Immature natural killer cell (primary cell): Measurements from ENCODE around the gene SH3GL3. TPM values are rescaled to one million over a fixed set of nuclear protein-coding genes. Genes with fewer than 3 reads are reported as not detected.

ENCODE experiments used
- DNase-seq, 3 donors: peaks; one replicate each; pipeline ENCODE4 v3.0.0; 2022; ENCODE audit warnings: mixed read lengths in 1 of 3
- H3K27ac Mint-ChIP-seq, 6 donors: one replicate each; pipeline ENCODE4 v1.8.0; 2020; ENCODE audit warnings: mixed read lengths in 6 of 6, mild to moderate bottlenecking in 5 of 6, inconsistent platforms in 4 of 6, moderate library complexity in 3 of 6
- H3K27me3 Mint-ChIP-seq, 3 donors: one replicate each; pipeline ENCODE4 v1.8.0; 2020 to 2021; ENCODE audit warnings: low read depth in 3 of 3, mild to moderate bottlenecking in 3 of 3, mixed read lengths in 3 of 3, moderate library complexity in 3 of 3, inconsistent platforms in 1 of 3
- H3K36me3 Mint-ChIP-seq, 3 donors: one replicate each; pipeline ENCODE4 v1.8.0; 2020; ENCODE audit warnings: mixed read lengths in 3 of 3, inconsistent platforms in 2 of 3, mild to moderate bottlenecking in 2 of 3
- H3K4me1 Mint-ChIP-seq, 2 donors: one replicate each; pipeline ENCODE4 v1.8.0; 2020; ENCODE audit warnings: inconsistent platforms in 2 of 2, mild to moderate bottlenecking in 2 of 2, mixed read lengths in 2 of 2, moderate library complexity in 1 of 2
- H3K4me3 Mint-ChIP-seq, 5 donors: one replicate each; pipeline ENCODE4 v1.8.0; 2020; ENCODE audit warnings: mild to moderate bottlenecking in 5 of 5, mixed read lengths in 5 of 5, inconsistent platforms in 3 of 5, moderate library complexity in 3 of 5
- H3K9me3 Mint-ChIP-seq, 6 donors: one replicate each; pipeline ENCODE4 v1.8.0; 2020; ENCODE audit warnings: mild to moderate bottlenecking in 6 of 6, mixed read lengths in 6 of 6, inconsistent platforms in 4 of 6, moderate library complexity in 3 of 6
- polyA plus RNA-seq, 3 donors: library from polyadenylated mRNA; unstranded; fragments of 300-500 nt; fragmentation: Illumina TruSeq; gene quantifications; one replicate each; pipeline ENCODE4 v1.2.3, GENCODE V29; 2021

The SH3GL3 gene, protein sequence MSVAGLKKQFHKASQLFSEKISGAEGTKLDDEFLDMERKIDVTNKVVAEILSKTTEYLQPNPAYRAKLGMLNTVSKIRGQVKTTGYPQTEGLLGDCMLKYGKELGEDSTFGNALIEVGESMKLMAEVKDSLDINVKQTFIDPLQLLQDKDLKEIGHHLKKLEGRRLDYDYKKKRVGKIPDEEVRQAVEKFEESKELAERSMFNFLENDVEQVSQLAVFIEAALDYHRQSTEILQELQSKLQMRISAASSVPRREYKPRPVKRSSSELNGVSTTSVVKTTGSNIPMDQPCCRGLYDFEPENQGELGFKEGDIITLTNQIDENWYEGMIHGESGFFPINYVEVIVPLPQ
- polyA plus RNA-seq: not detected

DNA sequence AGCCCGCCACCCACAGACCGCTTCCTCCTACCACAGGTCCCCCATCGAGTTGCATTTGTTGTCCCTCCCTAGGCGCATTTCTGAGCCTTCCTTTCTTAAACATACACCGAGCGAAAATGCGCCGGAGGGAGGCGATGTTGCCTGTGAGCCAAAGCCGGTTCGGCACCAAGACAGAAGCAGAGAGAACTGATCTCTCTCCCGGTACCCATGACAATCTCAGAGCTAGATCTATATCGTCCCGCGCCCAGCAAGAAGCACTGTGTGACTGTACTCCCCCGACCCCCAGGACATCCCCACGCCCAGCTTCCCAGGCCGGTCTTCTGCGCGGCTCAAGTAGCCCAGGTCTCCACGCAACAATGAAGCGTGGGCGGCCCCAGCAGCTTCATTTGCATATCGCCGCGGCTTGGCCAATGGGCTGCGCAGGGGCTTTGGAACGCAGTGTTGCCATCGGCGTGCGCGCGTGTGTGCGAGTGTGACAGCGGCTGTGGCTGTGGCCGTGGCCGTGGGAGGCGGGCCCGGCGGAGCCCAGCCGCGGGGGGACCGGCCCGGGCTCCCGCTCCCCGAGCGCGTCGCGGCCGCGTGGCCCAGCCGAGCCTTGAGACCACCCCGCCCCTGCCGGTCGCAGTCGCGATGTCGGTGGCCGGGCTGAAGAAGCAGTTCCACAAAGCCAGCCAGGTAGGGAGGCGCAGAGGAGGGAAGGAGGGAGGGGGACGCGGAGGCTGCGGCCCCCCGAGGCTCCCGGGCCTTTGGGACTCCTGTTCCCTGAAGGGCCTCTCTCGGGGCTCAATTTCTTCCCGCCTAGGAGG lies at the start of gene SH3GL3:
Gene SH3GL3 (plus strand): TSS at position 438 of the 806 bp plus-strand sequence. CDS start 193 bp downstream, at position 631.
- no peaks in the 10 kb centered on the region for H3K36me3 Mint-ChIP-seq
- no peaks in the 10 kb centered on the region for H3K9me3 Mint-ChIP-seq
- H3K27me3 Mint-ChIP-seq: peaks cover 13 to 20% (median 17%) of the 10 kb centered on the region in 3 donors
- H3K4me1 Mint-ChIP-seq: peaks cover 6 to 13% of the 10 kb centered on the region in 2 donors
- DNase-seq: peak; percentile 16 to 33 (median 28)
- peak within 1 kb of the TSS in 4 of 6 donors; percentile 36 to 69 (median 56) for H3K27ac Mint-ChIP-seq
- H3K4me3 Mint-ChIP-seq: peak within 1 kb of the TSS; percentile 72 to 85 (median 77)

DNA sequence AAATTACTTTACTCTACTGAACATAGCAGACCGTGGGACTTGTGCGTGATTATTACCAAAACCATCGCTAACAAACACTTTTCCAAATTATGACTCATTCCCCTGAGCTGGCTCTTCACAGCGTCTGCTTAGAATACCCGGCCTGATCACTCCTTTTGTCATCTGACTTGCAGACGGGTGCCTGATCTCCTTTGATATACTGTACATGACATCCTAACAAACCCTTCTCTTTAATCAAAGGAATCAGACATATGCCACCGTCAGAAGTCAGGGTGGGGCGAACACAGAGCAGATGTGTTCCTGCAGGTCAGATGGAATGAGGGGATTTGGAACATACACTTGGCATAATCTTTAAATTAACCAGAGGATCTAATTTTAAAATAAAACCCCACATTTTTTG lies 48.5 kb upstream of the SH3GL3 start:
- Mint-ChIP-seq H3K27me3 (peaks cover 0 to 8% (median 2%) of the 10 kb centered on the region in 3 donors), H3K27ac (no peak overlapping the region), H3K36me3 (no peaks in the 10 kb centered on the region), H3K4me3 (no peak overlapping the region), H3K9me3 (peaks cover 0 to 3% (median 0%) of the 10 kb centered on the region in 6 donors), H3K4me1 (no peaks in the 10 kb centered on the region)
- no peak for DNase-seq

GRCh38 chr15:83404121-83404520 lies 43.0 kb upstream of the SH3GL3 start:
- peaks cover 0 to 5% (median 0%) of the 10 kb centered on the region in 3 donors for H3K27me3 Mint-ChIP-seq
- H3K9me3 Mint-ChIP-seq: peaks cover 0 to 1% (median 0%) of the 10 kb centered on the region in 6 donors
- H3K36me3 Mint-ChIP-seq: no peaks in the 10 kb centered on the region
- no peak for DNase-seq
- no peak overlapping the region for H3K4me3 Mint-ChIP-seq
- no peak overlapping the region for H3K27ac Mint-ChIP-seq
- no peaks in the 10 kb centered on the region for H3K4me1 Mint-ChIP-seq

GRCh38 chr15:83410532-83410931 lies 36.6 kb upstream of the SH3GL3 start:
- Mint-ChIP-seq H3K4me1 (no peaks in the 10 kb centered on the region), H3K27ac (no peak overlapping the region), H3K36me3 (no peaks in the 10 kb centered on the region), H3K4me3 (no peak overlapping the region), H3K9me3 (peaks cover 0 to 2% (median 0%) of the 10 kb centered on the region in 6 donors), H3K27me3 (peaks cover 0 to 3% (median 2%) of the 10 kb centered on the region in 3 donors)
- DNase-seq: no peak

- Mint-ChIP-seq H3K27me3 (peaks cover 0 to 3% (median 2%) of the 10 kb centered on the region in 3 donors), H3K4me3 (no peak overlapping the region), H3K36me3 (no peaks in the 10 kb centered on the region), H3K9me3 (peaks cover 0 to 2% (median 0%) of the 10 kb centered on the region in 6 donors), H3K27ac (no peak overlapping the region), H3K4me1 (no peaks in the 10 kb centered on the region)
- DNase-seq: no peak
Measured at GRCh38 chr15:83413054-83413719, 34.0 kb upstream of the SH3GL3 start.

GRCh38 chr15:83422081-83422480 lies 25.1 kb upstream of the SH3GL3 start:
- H3K27me3 Mint-ChIP-seq: peaks cover 5 to 8% (median 6%) of the 10 kb centered on the region in 3 donors
- H3K9me3 Mint-ChIP-seq: peaks cover 0 to 2% (median 0%) of the 10 kb centered on the region in 6 donors
- H3K27ac Mint-ChIP-seq: peak overlapping the region in 2 of 6 donors; percentile 16 to 58
- H3K4me3 Mint-ChIP-seq: peak overlapping the region in 3 of 5 donors; percentile 19 to 61 (median 20)
- peaks cover 10 to 14% of the 10 kb centered on the region in 2 donors for H3K4me1 Mint-ChIP-seq
- H3K36me3 Mint-ChIP-seq: no peaks in the 10 kb centered on the region
- no peak for DNase-seq

- Mint-ChIP-seq H3K27ac (peak overlapping the region in 2 of 6 donors; percentile 16 to 58), H3K4me3 (peak overlapping the region in 2 of 5 donors; percentile 25 to 61), H3K4me1 (peaks cover 10 to 14% of the 10 kb centered on the region in 2 donors), H3K36me3 (no peaks in the 10 kb centered on the region), H3K9me3 (peaks cover 0 to 2% (median 0%) of the 10 kb centered on the region in 6 donors), H3K27me3 (peaks cover 5 to 8% (median 6%) of the 10 kb centered on the region in 3 donors)
- no peak for DNase-seq
Measured at GRCh38 chr15:83422541-83422940, 24.6 kb upstream of the SH3GL3 start.

- Mint-ChIP-seq H3K4me1 (peaks cover 10 to 14% of the 10 kb centered on the region in 2 donors), H3K9me3 (peaks cover 0 to 2% (median 0%) of the 10 kb centered on the region in 6 donors), H3K27ac (no peak overlapping the region), H3K27me3 (peaks cover 3 to 8% (median 6%) of the 10 kb centered on the region in 3 donors), H3K36me3 (no peaks in the 10 kb centered on the region), H3K4me3 (peak overlapping the region in 1 of 5 donors; percentile 0)
- no peak for DNase-seq
Measured at GRCh38 chr15:83424101-83424500, 23.0 kb upstream of the SH3GL3 start.

DNA sequence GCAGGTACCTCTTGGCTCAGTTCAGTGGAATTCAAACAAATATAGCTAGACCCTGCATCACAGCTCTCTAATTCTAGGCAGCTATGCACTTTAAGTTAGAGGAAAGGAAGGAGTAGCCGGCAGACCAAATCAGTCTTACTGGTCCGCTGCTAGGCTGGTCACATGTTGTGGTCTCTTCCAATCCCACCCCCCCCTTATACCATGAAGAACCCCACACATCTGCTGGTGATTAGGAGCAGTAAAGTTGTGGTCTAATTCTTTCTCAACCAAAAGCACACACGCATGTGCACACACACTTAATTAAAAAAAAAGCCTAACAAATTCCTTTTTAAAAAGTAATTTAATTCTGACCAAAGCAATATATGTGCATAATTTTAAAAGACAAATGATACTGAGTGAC lies 16.7 kb upstream of the SH3GL3 start:
- H3K27ac Mint-ChIP-seq: no peak overlapping the region
- no peak for DNase-seq
- peaks cover 0 to 2% (median 0%) of the 10 kb centered on the region in 6 donors for H3K9me3 Mint-ChIP-seq
- H3K27me3 Mint-ChIP-seq: peaks cover 0 to 6% (median under 1%) of the 10 kb centered on the region in 3 donors
- H3K4me1 Mint-ChIP-seq: no peaks in the 10 kb centered on the region
- H3K4me3 Mint-ChIP-seq: no peak overlapping the region
- no peaks in the 10 kb centered on the region for H3K36me3 Mint-ChIP-seq

DNA sequence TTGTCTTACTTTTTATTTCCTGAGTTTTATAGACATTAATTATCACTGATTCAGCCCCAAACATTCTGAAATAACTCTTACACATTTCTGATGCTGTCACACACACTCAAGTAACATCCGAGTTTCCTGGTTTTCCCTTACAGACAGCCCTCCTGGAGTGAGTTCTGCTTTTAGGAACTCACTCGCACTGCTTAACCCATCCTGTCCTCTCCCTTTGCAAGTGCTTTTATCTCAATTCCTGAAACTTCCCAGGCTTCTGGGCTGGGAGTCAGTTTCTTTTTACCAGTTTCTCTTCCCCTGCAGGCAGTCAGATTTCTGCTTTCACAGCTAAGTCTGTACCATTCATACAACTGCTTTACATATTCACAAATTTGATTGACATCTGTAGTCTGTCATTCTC lies 15.6 kb upstream of the SH3GL3 start:
- H3K27ac Mint-ChIP-seq: no peak overlapping the region
- no peak for DNase-seq
- H3K4me3 Mint-ChIP-seq: no peak overlapping the region
- H3K36me3 Mint-ChIP-seq: no peaks in the 10 kb centered on the region
- H3K9me3 Mint-ChIP-seq: peaks cover 0 to 2% (median 0%) of the 10 kb centered on the region in 6 donors
- H3K4me1 Mint-ChIP-seq: no peaks in the 10 kb centered on the region
- peaks cover 0 to 6% (median 0%) of the 10 kb centered on the region in 3 donors for H3K27me3 Mint-ChIP-seq

DNA sequence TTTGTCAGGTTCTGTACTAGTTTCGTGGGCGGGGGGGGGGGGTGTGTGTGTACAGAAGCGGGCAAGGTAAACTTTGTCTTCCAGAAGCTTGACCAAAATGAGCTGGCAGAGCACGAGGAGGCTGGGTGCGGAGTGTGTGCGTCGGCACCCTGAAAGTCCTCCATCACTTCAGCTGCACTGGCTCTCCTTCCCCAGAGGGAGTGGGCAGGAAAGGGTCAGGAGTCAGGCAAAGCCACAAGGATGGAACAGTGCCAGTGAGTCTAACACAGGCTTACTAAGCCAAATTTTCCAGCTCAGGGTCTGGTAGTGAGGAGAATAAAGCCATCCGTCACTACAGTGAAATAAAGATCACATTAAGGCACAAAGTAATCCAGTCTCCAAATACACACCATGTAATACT lies 11.9 kb upstream of the SH3GL3 start:
- no peak overlapping the region for H3K27ac Mint-ChIP-seq
- no peak for DNase-seq
- no peaks in the 10 kb centered on the region for H3K36me3 Mint-ChIP-seq
- no peak overlapping the region for H3K4me3 Mint-ChIP-seq
- no peaks in the 10 kb centered on the region for H3K9me3 Mint-ChIP-seq
- H3K4me1 Mint-ChIP-seq: peaks cover 0 to 5% of the 10 kb centered on the region in 2 donors
- H3K27me3 Mint-ChIP-seq: peaks cover 0 to 10% (median 0%) of the 10 kb centered on the region in 3 donors

DNA sequence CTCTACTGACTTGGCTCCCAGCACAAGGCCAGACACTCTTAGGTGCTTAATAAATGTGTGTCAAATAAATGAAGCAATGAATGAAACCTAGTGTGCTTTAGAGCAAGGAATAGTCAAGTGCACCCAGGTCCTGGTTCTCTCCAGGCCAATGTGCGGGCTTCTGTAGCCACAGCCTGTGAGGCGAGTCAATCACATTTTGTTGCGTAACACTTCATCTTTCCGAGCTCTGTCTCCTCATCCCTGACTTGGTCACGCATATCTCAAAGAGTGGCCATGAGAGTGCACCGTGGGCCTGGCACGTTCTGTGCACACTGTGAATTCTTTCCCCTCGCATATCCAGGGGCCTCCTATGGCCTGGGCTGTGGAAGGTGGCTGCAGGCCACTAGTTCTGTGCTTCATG lies 11.4 kb upstream of the SH3GL3 start:
- H3K27me3 Mint-ChIP-seq: peaks cover 0 to 10% (median 0%) of the 10 kb centered on the region in 3 donors
- peaks cover 0 to 5% of the 10 kb centered on the region in 2 donors for H3K4me1 Mint-ChIP-seq
- no peak overlapping the region for H3K27ac Mint-ChIP-seq
- H3K9me3 Mint-ChIP-seq: no peaks in the 10 kb centered on the region
- DNase-seq: no peak
- no peak overlapping the region for H3K4me3 Mint-ChIP-seq
- H3K36me3 Mint-ChIP-seq: no peaks in the 10 kb centered on the region

DNA sequence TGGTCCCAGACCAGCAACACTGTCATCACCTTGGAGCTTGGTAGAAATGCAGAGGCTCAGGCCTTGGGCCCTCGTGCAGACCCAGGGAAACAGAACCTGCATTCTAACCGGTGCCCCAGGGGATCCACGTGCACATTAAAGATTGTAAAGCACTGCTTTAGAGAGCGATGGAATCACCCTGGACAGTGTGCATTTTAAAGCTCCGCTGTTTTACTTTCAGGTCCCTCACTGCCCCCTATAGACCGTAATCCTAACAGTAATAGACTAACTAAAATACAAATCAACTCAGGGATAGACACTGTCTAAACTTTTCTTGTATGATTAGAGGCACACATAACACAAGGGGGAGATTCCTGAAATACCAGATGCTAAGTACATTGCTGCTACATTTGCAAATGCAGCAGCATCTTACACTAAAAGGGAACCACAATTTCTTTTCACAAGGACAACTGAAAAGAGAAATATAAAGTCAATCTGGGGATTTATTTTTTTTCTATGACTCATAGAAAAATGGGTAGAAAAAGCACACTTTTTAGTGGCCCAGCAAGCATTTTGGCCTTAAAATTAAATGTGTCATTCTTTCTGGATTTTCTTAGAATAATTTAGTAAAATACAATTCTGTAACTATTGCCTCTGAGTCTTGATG lies 10.5 kb upstream of the SH3GL3 start:
- H3K36me3 Mint-ChIP-seq: no peaks in the 10 kb centered on the region
- H3K4me1 Mint-ChIP-seq: peaks cover 0 to 5% of the 10 kb centered on the region in 2 donors
- H3K27me3 Mint-ChIP-seq: peaks cover 0 to 11% (median 0%) of the 10 kb centered on the region in 3 donors
- DNase-seq: no peak
- H3K4me3 Mint-ChIP-seq: no peak overlapping the region
- H3K9me3 Mint-ChIP-seq: no peaks in the 10 kb centered on the region
- H3K27ac Mint-ChIP-seq: no peak overlapping the region
